ENCODE results near the gene SMIM17.

The SMIM17 gene

GRCh38 chr19:56701895-56702294 lies 58.9 kb downstream of the SMIM17 start:
- DNase-seq (ENCODE audit: low read depth) = no peak
- TF ChIP-seq CTCF (conservative IDR thresholded peaks at IDR 0.05; ENCODE audit: low read depth, low read length) = no peak
- no peak overlapping the region for H3K4me3 ChIP-seq (ENCODE audit: low read depth, low read length)

- TF ChIP-seq CTCF (conservative IDR thresholded peaks at IDR 0.05; ENCODE audit: low read depth, low read length) = no peak
- H3K4me3 ChIP-seq (ENCODE audit: low read depth, low read length) = no peak overlapping the region
- DNase-seq (ENCODE audit: low read depth) = no peak
Observed at GRCh38 chr19:56705939-56706338, 63.0 kb downstream of the SMIM17 start.
